Activated B cell treated with CpG ODN at 0.5 μM for 24 hours (primary cell): Measurements from ENCODE around the gene BSDC1. TPM values are rescaled to one million over a fixed set of nuclear protein-coding genes. Genes with fewer than 3 reads are reported as not detected.

Experiments used
- ATAC-seq: fragments of 200-7000 bp; cut with Tn5 transposase; one replicate; pipeline ENCODE4 v1.10.0; 2021; ENCODE audit warnings: low read depth, mild to moderate bottlenecking, moderate library complexity
- CTCF ChIA-PET: fragments of 350-600 bp; sonication (Branson Sonifier 250); formaldehyde crosslinking; loops from one replicate; lab custom pipeline; 2021; ENCODE audit warnings: antibody characterized with exemption; lab: Charles Lee
- POLR2A ChIA-PET: fragments of 350-600 bp; sonication (Branson Sonifier 250); formaldehyde crosslinking; loops from one replicate; lab custom pipeline; 2021; ENCODE audit warnings: antibody characterized with exemption; lab: Charles Lee
- DNase-seq: peaks from one replicate; pipeline ENCODE4 v3.0.0; 2022
- H3K27ac Mint-ChIP-seq: one replicate; pipeline ENCODE4 v1.8.0; 2020; ENCODE audit warnings: mixed read lengths
- H3K27me3 Mint-ChIP-seq: one replicate; pipeline ENCODE4 v1.8.0; 2021; ENCODE audit warnings: mixed read lengths
- H3K36me3 Mint-ChIP-seq: one replicate; pipeline ENCODE4 v1.8.0; 2021; ENCODE audit warnings: low read depth, mixed read lengths
- H3K4me1 Mint-ChIP-seq: one replicate; pipeline ENCODE4 v1.8.0; 2021; ENCODE audit warnings: mixed read lengths
- H3K4me3 Mint-ChIP-seq: one replicate; pipeline ENCODE4 v1.8.0; 2020; ENCODE audit warnings: mild to moderate bottlenecking, mixed read lengths
- H3K9me3 Mint-ChIP-seq: one replicate; pipeline ENCODE4 v1.8.0; 2020; ENCODE audit warnings: mixed read lengths
- intact Hi-C: fragments of 100-400 bp; cut with micrococcal nuclease; formaldehyde crosslinking; loops from one replicate; pipeline ENCODE4 v1.15.1; 2024
- total RNA-seq: library from RNA; stranded (reverse); gene quantifications from 2 replicates; pipeline ENCODE4 v1.2.3, GENCODE V29; 2022
- TF ChIP-seq, protein P1 (sequence below): fragments of 200-600 bp; IDR thresholded peaks from one replicate; pipeline ENCODE4 v1.8.0; 2022; ENCODE audit warnings: antibody characterized with exemption, mild to moderate bottlenecking

The BSDC1 gene
- total RNA-seq, 1 donor from 2014 or later: 72.2 TPM

DNA sequence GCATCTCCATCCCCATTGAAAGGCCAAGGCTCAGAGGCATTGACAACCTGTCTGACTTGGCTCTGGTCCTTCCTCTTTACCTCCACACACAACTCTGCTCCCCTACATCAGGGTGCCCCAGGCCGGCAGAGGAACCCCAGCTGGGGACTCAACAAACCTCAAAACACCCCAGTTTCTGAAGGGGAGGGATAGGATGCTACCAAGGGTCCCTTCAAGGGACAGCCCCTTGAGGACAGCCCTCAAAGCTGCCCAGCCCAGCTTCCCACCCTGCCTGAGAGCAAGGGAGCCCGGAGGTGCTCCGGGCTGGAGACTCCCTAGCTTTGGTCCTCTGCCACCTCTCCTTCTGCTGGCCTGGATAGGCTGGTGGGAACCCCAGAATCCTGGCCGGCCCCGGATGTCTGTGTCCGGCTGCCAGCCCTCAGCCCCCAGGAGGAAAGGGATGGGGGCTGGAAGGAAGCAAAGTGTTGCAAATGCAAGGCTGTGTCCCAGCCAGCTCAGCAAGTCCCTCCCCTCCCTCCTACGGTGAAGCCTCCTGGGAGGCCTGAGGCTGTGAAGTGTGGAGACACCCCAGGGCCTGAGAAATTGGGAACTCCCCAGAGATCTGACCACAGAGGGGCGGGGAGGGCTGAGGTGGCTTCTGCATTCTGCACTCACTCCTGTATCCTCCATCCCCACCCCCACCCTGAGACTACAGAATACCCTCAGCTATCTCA, 57.1 kb downstream of the BSDC1 start:
- intact Hi-C loops: loop anchor here (1.0 to 10.0 kb wide), 9 partner anchors 14 to 402 kb away; partner anchors contain the start of genes BSDC1, CCDC28B, EIF3I and PTP4A2
- Mint-ChIP-seq H3K27ac (peak overlapping the region; percentile 72), H3K4me1 (peaks cover 61% of the 10 kb centered on the region), H3K36me3 (peaks cover 22% of the 10 kb centered on the region), H3K4me3 (peak overlapping the region; percentile 72), H3K9me3 (no peaks in the 10 kb centered on the region), H3K27me3 (no peaks in the 10 kb centered on the region)
- CTCF ChIA-PET: interaction anchor here (0.8 to 3.4 kb wide), 10 partner anchors 10 to 121 kb away, joined by 3 to 15 read pairs (median 7); partner anchors contain the start of gene BSDC1
- TF ChIP-seq, protein P1, sequence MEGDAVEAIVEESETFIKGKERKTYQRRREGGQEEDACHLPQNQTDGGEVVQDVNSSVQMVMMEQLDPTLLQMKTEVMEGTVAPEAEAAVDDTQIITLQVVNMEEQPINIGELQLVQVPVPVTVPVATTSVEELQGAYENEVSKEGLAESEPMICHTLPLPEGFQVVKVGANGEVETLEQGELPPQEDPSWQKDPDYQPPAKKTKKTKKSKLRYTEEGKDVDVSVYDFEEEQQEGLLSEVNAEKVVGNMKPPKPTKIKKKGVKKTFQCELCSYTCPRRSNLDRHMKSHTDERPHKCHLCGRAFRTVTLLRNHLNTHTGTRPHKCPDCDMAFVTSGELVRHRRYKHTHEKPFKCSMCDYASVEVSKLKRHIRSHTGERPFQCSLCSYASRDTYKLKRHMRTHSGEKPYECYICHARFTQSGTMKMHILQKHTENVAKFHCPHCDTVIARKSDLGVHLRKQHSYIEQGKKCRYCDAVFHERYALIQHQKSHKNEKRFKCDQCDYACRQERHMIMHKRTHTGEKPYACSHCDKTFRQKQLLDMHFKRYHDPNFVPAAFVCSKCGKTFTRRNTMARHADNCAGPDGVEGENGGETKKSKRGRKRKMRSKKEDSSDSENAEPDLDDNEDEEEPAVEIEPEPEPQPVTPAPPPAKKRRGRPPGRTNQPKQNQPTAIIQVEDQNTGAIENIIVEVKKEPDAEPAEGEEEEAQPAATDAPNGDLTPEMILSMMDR: no peak
- peak; percentile 56 for DNase-seq
- ATAC-seq: peak; percentile 45
- POLR2A ChIA-PET: interaction anchor here (0.5 to 5.8 kb wide), 27 partner anchors 8 to 479 kb away, joined by 3 to 151 read pairs (median 6); partner anchors contain the start of genes BSDC1, CCDC28B, EIF3I and FAM167B

DNA sequence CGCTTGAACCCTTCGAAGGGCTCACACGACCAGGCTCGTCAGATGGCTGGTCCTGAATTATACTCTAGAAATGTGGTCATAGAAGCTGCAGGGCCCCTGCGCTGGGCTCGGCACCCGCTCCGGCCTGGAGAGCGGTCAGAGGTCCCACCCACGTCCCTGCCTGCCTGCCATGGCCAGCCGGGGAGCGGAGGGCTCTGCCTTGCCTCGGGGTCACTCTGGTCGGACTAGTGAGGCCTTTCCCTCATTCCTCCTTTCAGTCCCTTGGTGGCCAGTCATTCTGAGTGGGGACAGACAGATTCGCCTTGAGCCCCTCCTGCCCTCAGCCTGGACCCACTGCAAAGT, 57.7 kb downstream of the BSDC1 start:
- DNase-seq (peak; percentile 48), ATAC-seq (no peak)
- H3K27me3 Mint-ChIP-seq: no peaks in the 10 kb centered on the region
- ChIA-PET CTCF (interaction anchor here (0.6 to 3.4 kb wide), 13 partner anchors 14 to 375 kb away, joined by 3 to 15 read pairs (median 5); partner anchors contain the start of gene BSDC1), POLR2A (interaction anchor here (0.6 to 5.8 kb wide), 40 partner anchors 8 to 482 kb away, joined by 3 to 151 read pairs (median 6); partner anchors contain the start of genes BSDC1, CCDC28B, EIF3I and FAM167B)
- H3K27ac Mint-ChIP-seq: peak overlapping the region; percentile 72
- no peaks in the 10 kb centered on the region for H3K9me3 Mint-ChIP-seq
- H3K4me1 Mint-ChIP-seq: peaks cover 61% of the 10 kb centered on the region
- TF ChIP-seq, protein P1: no peak
- peak overlapping the region; percentile 72 for H3K4me3 Mint-ChIP-seq
- intact Hi-C loops: loop anchor here (1.0 to 10.0 kb wide), 8 partner anchors 15 to 402 kb away; partner anchors contain the start of genes BSDC1, CCDC28B, EIF3I and PTP4A2
- H3K36me3 Mint-ChIP-seq: peaks cover 27% of the 10 kb centered on the region

DNA sequence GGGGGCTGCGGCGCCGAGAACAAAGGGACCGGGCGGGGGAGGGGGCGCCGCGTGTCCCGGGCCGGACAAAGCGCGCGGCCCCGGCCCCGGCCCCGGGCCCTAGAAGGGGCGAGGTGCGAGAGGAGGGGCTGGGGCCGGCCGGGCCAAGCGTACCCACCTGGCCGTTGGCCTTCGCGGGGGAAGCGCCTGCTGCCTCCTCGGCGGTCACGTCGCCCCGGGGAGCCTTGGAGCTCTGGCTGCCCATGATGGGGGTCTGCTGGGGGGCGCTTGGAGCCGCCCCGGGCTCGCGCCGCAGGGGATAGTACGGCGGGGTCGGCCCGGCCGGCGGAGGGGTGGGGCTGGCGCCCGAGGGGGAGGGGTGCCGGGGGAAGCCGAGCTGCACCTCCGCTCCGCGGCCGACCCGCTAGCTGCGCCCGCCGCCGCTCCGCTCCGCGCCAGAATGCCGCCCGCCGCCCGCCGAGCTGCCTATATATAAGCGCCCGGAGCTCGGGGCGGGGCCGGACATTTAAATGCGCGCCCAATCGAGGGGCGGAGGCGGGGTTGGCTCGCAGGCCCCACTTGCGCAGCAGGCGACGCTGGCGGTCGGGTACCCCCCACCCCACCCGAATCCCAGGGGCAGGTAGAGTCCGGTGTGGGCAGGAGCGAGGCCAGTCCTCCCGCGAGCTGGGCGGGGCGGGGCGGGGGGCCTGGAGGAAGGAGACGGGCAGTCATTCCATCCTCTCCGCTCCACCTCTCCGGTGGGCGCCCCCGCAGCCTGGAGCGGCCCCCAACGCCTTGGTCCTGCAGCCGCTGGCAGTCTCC, 58.3 kb downstream of the BSDC1 start, which contains the start of gene MARCKSL1:
MARCKSL1 (minus strand) TSS at position 444 of the 801 bp plus-strand sequence; CDS start at position 244, 200 bp downstream.
- DNase-seq (peak; percentile 90), ATAC-seq (peak; percentile 54)
- H3K27me3 Mint-ChIP-seq: no peaks in the 10 kb centered on the region
- POLR2A ChIA-PET: interaction anchor here (0.5 to 5.8 kb wide), 43 partner anchors 8 to 723 kb away, joined by 3 to 151 read pairs (median 6); partner anchors contain the start of genes BSDC1, CCDC28B, EIF3I and FAM167B
- intact Hi-C loops: loop anchor here (1.0 to 10.0 kb wide), 15 partner anchors 14 to 401 kb away; partner anchors contain the start of genes BSDC1, CCDC28B, EIF3I and FAM229A
- TF ChIP-seq, protein P1: no peak
- peak within 1 kb of the TSS; percentile 87 for H3K27ac Mint-ChIP-seq
- peak within 1 kb of the TSS; percentile 86 for H3K4me3 Mint-ChIP-seq
- H3K36me3 Mint-ChIP-seq: peaks cover 33% of the 10 kb centered on the region
- H3K4me1 Mint-ChIP-seq: peaks cover 61% of the 10 kb centered on the region
- CTCF ChIA-PET: interaction anchor here (0.6 to 3.4 kb wide), 17 partner anchors 14 to 375 kb away, joined by 3 to 15 read pairs (median 4); partner anchors contain the start of gene BSDC1
- H3K9me3 Mint-ChIP-seq: no peaks in the 10 kb centered on the region

DNA sequence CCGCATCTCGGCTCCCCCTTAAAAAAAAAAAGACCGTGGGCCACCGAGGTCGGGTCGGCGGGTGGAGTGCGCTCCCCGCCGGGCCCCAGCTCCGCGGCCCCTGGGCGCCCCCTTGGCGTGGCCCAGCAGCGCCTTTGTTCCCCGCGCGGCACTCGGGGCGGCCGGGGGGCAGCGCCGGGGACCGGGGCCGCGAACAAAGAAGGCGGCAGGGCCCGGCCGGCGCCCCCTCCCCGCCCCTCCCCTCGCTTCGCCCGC, 58.8 kb downstream of the BSDC1 start:
- H3K27me3 Mint-ChIP-seq: no peaks in the 10 kb centered on the region
- peaks cover 61% of the 10 kb centered on the region for H3K4me1 Mint-ChIP-seq
- intact Hi-C loops: loop anchor here (1.0 to 10.0 kb wide), 8 partner anchors 13 to 401 kb away; partner anchors contain the start of genes FAM229A, HDAC1, PTP4A2 and TSSK3
- peak overlapping the region; percentile 86 for H3K4me3 Mint-ChIP-seq
- DNase-seq (no peak), ATAC-seq (peak; percentile 4)
- TF ChIP-seq, protein P1: no peak
- no peak overlapping the region for H3K27ac Mint-ChIP-seq
- H3K36me3 Mint-ChIP-seq: peaks cover 38% of the 10 kb centered on the region
- CTCF ChIA-PET: interaction anchor here (0.7 to 3.4 kb wide), 11 partner anchors 15 to 119 kb away, joined by 3 to 15 read pairs (median 6); partner anchors contain the start of gene BSDC1
- POLR2A ChIA-PET: interaction anchor here (0.5 to 5.8 kb wide), 35 partner anchors 10 to 723 kb away, joined by 4 to 151 read pairs (median 8); partner anchors contain the start of genes BSDC1, CCDC28B, EIF3I and FAM167B
- H3K9me3 Mint-ChIP-seq: no peaks in the 10 kb centered on the region
